Measurements from ENCODE around the gene DNASE2.
A peak's percentile ranks its signal among the peaks of the same experiment; 100 is the strongest.
"Not testable (repeated sequence)": the region's sequence is repeated elsewhere in the genome, so short reads cannot be mapped to it uniquely, and the experiment has no call there.

The DNASE2 gene

GRCh38 chr19:12881172-12881808 lies at the start of gene DNASE2:
TSS of gene DNASE2 (minus strand) at chr19:12881449. CDS start at chr19:12881375, 74 bp downstream.
- TF ChIP-seq ZNF274 (IDR thresholded peaks at IDR 0.05; ENCODE audit: low read depth, low read length), result no peak
- H3K4me3 ChIP-seq (ENCODE audit: low read length), result peak within 1 kb of the TSS; percentile 81

GRCh38 chr19:12930002-12930645 lies 48.9 kb upstream of the DNASE2 start:
- TF ChIP-seq ZNF274 (IDR thresholded peaks at IDR 0.05; ENCODE audit: low read depth, low read length), result no peak
- no peak overlapping the region for H3K4me3 ChIP-seq (ENCODE audit: low read length)

GRCh38 chr19:12924621-12925310 lies 43.5 kb upstream of the DNASE2 start:
- no peak for TF ChIP-seq ZNF274 (IDR thresholded peaks at IDR 0.05; ENCODE audit: low read depth, low read length)
- H3K4me3 ChIP-seq (ENCODE audit: low read length), result no peak overlapping the region

- no peak overlapping the region for H3K4me3 ChIP-seq (ENCODE audit: low read length)
- no peak for TF ChIP-seq ZNF274 (IDR thresholded peaks at IDR 0.05; ENCODE audit: low read depth, low read length)
Measured at GRCh38 chr19:12922959-12923358, 41.7 kb upstream of the DNASE2 start.

- no peak for TF ChIP-seq ZNF274 (IDR thresholded peaks at IDR 0.05; ENCODE audit: low read depth, low read length)
- no peak overlapping the region for H3K4me3 ChIP-seq (ENCODE audit: low read length)
Measured at GRCh38 chr19:12921047-12921446, 39.8 kb upstream of the DNASE2 start.

- TF ChIP-seq ZNF274 (IDR thresholded peaks at IDR 0.05; ENCODE audit: low read depth, low read length), result no peak
- no peak overlapping the region for H3K4me3 ChIP-seq (ENCODE audit: low read length)
Measured at GRCh38 chr19:12918253-12918652, 37.0 kb upstream of the DNASE2 start.

GRCh38 chr19:12915860-12916259 lies 34.6 kb upstream of the DNASE2 start:
- H3K4me3 ChIP-seq (ENCODE audit: low read length), result not testable (repeated sequence)

GRCh38 chr19:12913851-12914690 lies 32.8 kb upstream of the DNASE2 start:
- TF ChIP-seq ZNF274 (IDR thresholded peaks at IDR 0.05; ENCODE audit: low read depth, low read length), result no peak
- H3K4me3 ChIP-seq (ENCODE audit: low read length), result no peak overlapping the region; the same call in 1 of the 2 replicates

GRCh38 chr19:12913011-12913561 lies 31.8 kb upstream of the DNASE2 start:
- TF ChIP-seq ZNF274 (IDR thresholded peaks at IDR 0.05; ENCODE audit: low read depth, low read length), result no peak
- no peak overlapping the region for H3K4me3 ChIP-seq (ENCODE audit: low read length)

- TF ChIP-seq ZNF274 (IDR thresholded peaks at IDR 0.05; ENCODE audit: low read depth, low read length), result no peak
- no peak overlapping the region for H3K4me3 ChIP-seq (ENCODE audit: low read length)
Measured at GRCh38 chr19:12912571-12912970, 31.3 kb upstream of the DNASE2 start.

GRCh38 chr19:12907166-12907565 lies 25.9 kb upstream of the DNASE2 start:
- no peak overlapping the region for H3K4me3 ChIP-seq (ENCODE audit: low read length)
- TF ChIP-seq ZNF274 (IDR thresholded peaks at IDR 0.05; ENCODE audit: low read depth, low read length), result no peak

- TF ChIP-seq ZNF274 (IDR thresholded peaks at IDR 0.05; ENCODE audit: low read depth, low read length), result no peak
- H3K4me3 ChIP-seq (ENCODE audit: low read length), result no peak overlapping the region; the same call in 1 of the 2 replicates
Measured at GRCh38 chr19:12899891-12900518, 18.8 kb upstream of the DNASE2 start.

GRCh38 chr19:12896460-12896859 lies 15.2 kb upstream of the DNASE2 start:
- no peak overlapping the region for H3K4me3 ChIP-seq (ENCODE audit: low read length)
- TF ChIP-seq ZNF274 (IDR thresholded peaks at IDR 0.05; ENCODE audit: low read depth, low read length), result no peak

Measured in GM08714 (cell line).